Smooth muscle cell (in vitro differentiated cells): ENCODE data around the gene CACNB1. TPM values are rescaled to one million over a fixed set of nuclear protein-coding genes. Genes with fewer than 3 reads are reported as not detected.

ENCODE experiments used
- DNase-seq: peaks from one replicate; lab custom pipeline; 2025; ENCODE audit not compliant: unreplicated experiment; lab: John Stamatoyannopoulos, UW
- H2AFZ ChIP-seq: fragments of 200-600 bp; sonication (generic); 2 replicates; pipeline ENCODE4 v1.6.0; 2016; ENCODE audit warnings: antibody characterized with exemption, low read depth, mild to moderate bottlenecking
- H3F3A ChIP-seq: fragments of 200-600 bp; sonication (generic); 2 replicates; pipeline ENCODE4 v1.6.0; 2017; ENCODE audit warnings: antibody characterized with exemption, low read depth
- H3K27ac ChIP-seq: fragments of 200-600 bp; sonication (generic); 2 replicates; pipeline ENCODE4 v1.5.1; 2016; ENCODE audit warnings: low read depth, mild to moderate bottlenecking
- H3K27me3 ChIP-seq: fragments of 200-600 bp; sonication (generic); 2 replicates; pipeline ENCODE4 v1.6.1; 2016; ENCODE audit warnings: low read depth, mild to moderate bottlenecking
- H3K36me3 ChIP-seq: fragments of 200-600 bp; sonication (generic); 2 replicates; pipeline ENCODE4 v1.5.1; 2016; ENCODE audit warnings: low read depth
- H3K4me1 ChIP-seq: fragments of 200-600 bp; sonication (generic); 2 replicates; pipeline ENCODE4 v1.5.1; 2016; ENCODE audit warnings: low read depth
- H3K4me2 ChIP-seq: fragments of 200-600 bp; sonication (generic); 2 replicates; pipeline ENCODE4 v1.6.0; 2016; ENCODE audit warnings: mild to moderate bottlenecking
- H3K4me3 ChIP-seq: fragments of 200-600 bp; sonication (generic); 2 replicates; pipeline ENCODE4 v1.5.1; 2016; ENCODE audit warnings: mild to moderate bottlenecking
- H3K79me2 ChIP-seq: fragments of 200-600 bp; sonication (generic); 2 replicates; pipeline ENCODE4 v1.6.0; 2016; ENCODE audit warnings: low read depth, mild to moderate bottlenecking
- H3K9ac ChIP-seq: fragments of 200-600 bp; sonication (generic); 2 replicates; pipeline ENCODE4 v1.6.0; 2016; ENCODE audit warnings: low read depth
- H3K9me3 ChIP-seq: fragments of 200-600 bp; sonication (generic); replicated peaks from 2 replicates; pipeline ENCODE4 v1.5.1; 2016; ENCODE audit warnings: low read depth
- H4K20me1 ChIP-seq: fragments of 200-600 bp; sonication (generic); 2 replicates; pipeline ENCODE4 v1.6.0; 2016; ENCODE audit warnings: low read depth
- CTCF ChIP-seq: fragments of 200-600 bp; sonication (generic); IDR thresholded peaks from 2 replicates; pipeline ENCODE4 v1.5.1; 2017; ENCODE audit warnings: borderline replicate concordance, mild to moderate bottlenecking, antibody characterized with exemption; ENCODE audit not compliant: insufficient read depth, poor library complexity, severe bottlenecking
- WGBS: methylation state at CpG from one replicate; pipeline ENCODE4 v1.1.7; 2016; ENCODE audit warnings: low lambda C conversion rate; 5-methylcytosine and 5-hydroxymethylcytosine counted together
- polyA plus RNA-seq: library from polyadenylated mRNA; unstranded; fragments of >200 nt; fragmentation: Nextera tagmentation; extraction: Ambion mirVana; gene quantifications from 2 replicates; pipeline ENCODE4 v1.2.1, GENCODE V29; 2016
- total RNA-seq: library from RNA; depleted of rRNA; stranded (reverse); fragments of >200 nt; gene quantifications from 2 replicates; pipeline ENCODE4 v1.2.3, GENCODE V29; 2014

Gene CACNB1
- total and polyA plus RNA-seq, 2 experiments from 2014 or later = 7.1 to 9.2 TPM

GRCh38 chr17:39165178-39165840 is 32.2 kb downstream of the CACNB1 start:
- Histone ChIP-seq H3K36me3 (no peaks in the 10 kb centered on the region), H3K9ac (peak overlapping the region; percentile 43), H3K4me3 (peak overlapping the region; percentile 67), H3K79me2 (no peaks in the 10 kb centered on the region), H3K4me1 (peaks cover 4% of the 10 kb centered on the region), H3K4me2 (peak overlapping the region; percentile 97), H3K27me3 (peaks cover 19% of the 10 kb centered on the region), H3F3A (peaks cover 7% of the 10 kb centered on the region), H3K27ac (no peak overlapping the region), H2AFZ (peak overlapping the region; percentile 89), H4K20me1 (no peaks in the 10 kb centered on the region), H3K9me3 (no peaks in the 10 kb centered on the region)
- no peak for TF ChIP-seq CTCF
- DNase-seq = no peak
- 12% methylated on average over 51 of the region's 51 CpGs for WGBS

GRCh38 chr17:39164675-39165143 is 32.8 kb downstream of the CACNB1 start:
- peaks cover 7% of the 10 kb centered on the region for H3F3A ChIP-seq
- WGBS = under 1% methylated on average over 15 of the region's 15 CpGs
- peaks cover 19% of the 10 kb centered on the region for H3K27me3 ChIP-seq
- H3K4me3 ChIP-seq = peak overlapping the region; percentile 67
- TF ChIP-seq CTCF = peak; percentile 75
- H3K27ac ChIP-seq = no peak overlapping the region
- H2AFZ ChIP-seq = peak overlapping the region; percentile 89
- peak overlapping the region; percentile 43 for H3K9ac ChIP-seq
- H3K9me3 ChIP-seq = no peaks in the 10 kb centered on the region
- H3K4me2 ChIP-seq = peak overlapping the region; percentile 97
- H3K4me1 ChIP-seq = peaks cover 4% of the 10 kb centered on the region
- H3K36me3 ChIP-seq = no peaks in the 10 kb centered on the region
- H4K20me1 ChIP-seq = no peaks in the 10 kb centered on the region
- no peaks in the 10 kb centered on the region for H3K79me2 ChIP-seq
- DNase-seq = peak; percentile 26

GRCh38 chr17:39161962-39162361 is 35.5 kb downstream of the CACNB1 start:
- peaks cover 4% of the 10 kb centered on the region for H3K4me1 ChIP-seq
- peaks cover 4% of the 10 kb centered on the region for H3F3A ChIP-seq
- DNase-seq = no peak
- H3K27ac ChIP-seq = no peak overlapping the region
- H3K9me3 ChIP-seq = no peaks in the 10 kb centered on the region
- no peaks in the 10 kb centered on the region for H3K36me3 ChIP-seq
- no peak overlapping the region for H3K4me3 ChIP-seq
- no peak overlapping the region for H3K4me2 ChIP-seq
- peaks cover 19% of the 10 kb centered on the region for H3K27me3 ChIP-seq
- H3K79me2 ChIP-seq = no peaks in the 10 kb centered on the region
- no peak for TF ChIP-seq CTCF
- 92% methylated on average over 2 of the region's 2 CpGs for WGBS
- no peak overlapping the region for H2AFZ ChIP-seq
- no peak overlapping the region for H3K9ac ChIP-seq
- H4K20me1 ChIP-seq = no peaks in the 10 kb centered on the region

GRCh38 chr17:39158623-39159022 is 38.8 kb downstream of the CACNB1 start:
- Histone ChIP-seq H3K9ac (no peak overlapping the region), H3K9me3 (no peaks in the 10 kb centered on the region), H4K20me1 (no peaks in the 10 kb centered on the region), H3K4me1 (no peaks in the 10 kb centered on the region), H3K27me3 (no peaks in the 10 kb centered on the region), H3F3A (no peaks in the 10 kb centered on the region), H3K27ac (no peak overlapping the region), H3K36me3 (no peaks in the 10 kb centered on the region), H2AFZ (no peak overlapping the region), H3K79me2 (no peaks in the 10 kb centered on the region), H3K4me3 (no peak overlapping the region), H3K4me2 (no peak overlapping the region)
- WGBS = 68% methylated on average over 2 of the region's 2 CpGs
- TF ChIP-seq CTCF = no peak
- no peak for DNase-seq
